GM18498 (cell line): Measurements from ENCODE around the gene IL18BP.

Source experiments
- ATAC-seq: cut with Tn5 transposase; IDR thresholded peaks from one replicate; pipeline ENCODE4 v1.9.1; 2021; ENCODE audit warnings: mild to moderate bottlenecking, moderate library complexity; ENCODE audit not compliant: unreplicated experiment

The IL18BP gene

GRCh38 chr11:71996517-71996916 lies 2.2 kb upstream of the IL18BP start:
- ATAC-seq, result no peak

GRCh38 chr11:71996946-71997345 lies 1.8 kb upstream of the IL18BP start:
- no peak for ATAC-seq

GRCh38 chr11:71997594-71997993 lies 1.1 kb upstream of the IL18BP start:
- ATAC-seq, result no peak

GRCh38 chr11:71998061-71998460 lies 648 bp upstream of the IL18BP start:
- no peak for ATAC-seq

- no peak for ATAC-seq
These were observed 653 bp downstream of the IL18BP start for GRCh38 chr11:71999362-71999761.

- no peak for ATAC-seq
These were observed 1.1 kb downstream of the IL18BP start for GRCh38 chr11:71999798-72000197.

- ATAC-seq, result no peak
These were observed 1.6 kb downstream of the IL18BP start for GRCh38 chr11:72000202-72000867.

GRCh38 chr11:72001285-72001684 lies 2.6 kb downstream of the IL18BP start:
- no peak for ATAC-seq

- ATAC-seq, result no peak
These were observed 3.3 kb downstream of the IL18BP start for GRCh38 chr11:72001834-72002591.

GRCh38 chr11:72002841-72003775 lies 4.4 kb downstream of the IL18BP start:
- ATAC-seq, result no peak

- ATAC-seq, result no peak
These were observed 5.1 kb downstream of the IL18BP start for GRCh38 chr11:72003776-72004171.

- ATAC-seq, result no peak
These were observed 6.0 kb downstream of the IL18BP start for GRCh38 chr11:72004515-72005346.

- ATAC-seq, result no peak
These were observed 6.9 kb downstream of the IL18BP start for GRCh38 chr11:72005347-72006260.

GRCh38 chr11:72006309-72007088 lies 7.8 kb downstream of the IL18BP start:
- no peak for ATAC-seq

- no peak for ATAC-seq
These were observed 8.4 kb downstream of the IL18BP start for GRCh38 chr11:72007089-72007476.

GRCh38 chr11:72007587-72007986 lies 8.9 kb downstream of the IL18BP start:
- no peak for ATAC-seq

GRCh38 chr11:72008728-72009127 lies 10.0 kb downstream of the IL18BP start:
- ATAC-seq, result no peak

- no peak for ATAC-seq
These were observed 10.4 kb downstream of the IL18BP start for GRCh38 chr11:72009156-72009555.
